OCI-LY3 (cell line): ENCODE measurements around the gene PIK3C2G.
A peak's percentile ranks its signal among the peaks of the same experiment; 100 is the strongest.

Source experiments
- H2AFZ ChIP-seq: fragments of 200-600, 300-600 bp; shearing (Covaris generic); 2 replicates; pipeline ENCODE4 v1.6.0; 2014; ENCODE audit warnings: antibody characterized with exemption, low read depth, low read length
- H3K27ac ChIP-seq: fragments of 200-600, 300-600 bp; sonication (generic); 2 replicates; pipeline ENCODE4 v1.5.1; 2014; ENCODE audit warnings: mild to moderate bottlenecking, low read length, moderate library complexity, mixed read lengths
- H3K27me3 ChIP-seq: fragments of 200-600, 300-600 bp; sonication (generic); 2 replicates; pipeline ENCODE4 v1.6.1; 2014; ENCODE audit warnings: low read depth, low read length, mixed read lengths
- H3K36me3 ChIP-seq: fragments of 200-600, 300-600 bp; sonication (generic); replicated peaks from 2 replicates; pipeline ENCODE3; 2014; ENCODE audit warnings: low read depth, low read length, mixed read lengths
- H3K4me1 ChIP-seq: fragments of 300-600, 200-600 bp; sonication (generic); 2 replicates; pipeline ENCODE4 v1.6.1; 2014; ENCODE audit warnings: low read length, mixed read lengths
- H3K4me2 ChIP-seq: fragments of 200-600, 300-600 bp; sonication (generic); 2 replicates; pipeline ENCODE4 v1.6.1; 2014; ENCODE audit warnings: low read length, mixed read lengths
- H3K4me3 ChIP-seq: fragments of 300-600, 200-600 bp; sonication (generic); 2 replicates; pipeline ENCODE4 v1.5.1; 2014; ENCODE audit warnings: antibody characterized with exemption, mild to moderate bottlenecking, low read length, moderate library complexity
- H3K79me2 ChIP-seq: fragments of 300-600, 200-600 bp; shearing (Covaris generic); 2 replicates; pipeline ENCODE4 v1.6.1; 2014; ENCODE audit warnings: mild to moderate bottlenecking, low read length, mixed read lengths
- H3K9ac ChIP-seq: fragments of 300-600, 200-600 bp; shearing (Covaris generic); 2 replicates; pipeline ENCODE4 v1.6.0; 2014; ENCODE audit warnings: mild to moderate bottlenecking, low read length, moderate library complexity
- H3K9me3 ChIP-seq: fragments of 200-600, 300-600 bp; shearing (Covaris generic); 2 replicates; pipeline ENCODE4 v1.6.1; 2014; ENCODE audit warnings: low read length, mixed read lengths; ENCODE audit not compliant: insufficient read depth
- H4K20me1 ChIP-seq: fragments of 200-600, 300-600 bp; sonication (generic); 2 replicates; pipeline ENCODE4 v1.6.1; 2016; ENCODE audit warnings: low read length, mixed read lengths; ENCODE audit not compliant: insufficient read depth
- EZH2phosphoT487 ChIP-seq: fragments of 200-600 bp; shearing (Covaris generic); IDR thresholded peaks from 2 replicates; pipeline ENCODE4 v1.6.1; 2018; ENCODE audit warnings: antibody characterized with exemption, mixed run types, low read depth
- TF ChIP-seq, protein P1 (sequence below): fragments of 200-600, 300-600 bp; sonication (generic); IDR thresholded peaks from 2 replicates; pipeline ENCODE4 v1.5.1; 2014; ENCODE audit warnings: antibody characterized with exemption, low read length, low read depth

The PIK3C2G gene

DNA sequence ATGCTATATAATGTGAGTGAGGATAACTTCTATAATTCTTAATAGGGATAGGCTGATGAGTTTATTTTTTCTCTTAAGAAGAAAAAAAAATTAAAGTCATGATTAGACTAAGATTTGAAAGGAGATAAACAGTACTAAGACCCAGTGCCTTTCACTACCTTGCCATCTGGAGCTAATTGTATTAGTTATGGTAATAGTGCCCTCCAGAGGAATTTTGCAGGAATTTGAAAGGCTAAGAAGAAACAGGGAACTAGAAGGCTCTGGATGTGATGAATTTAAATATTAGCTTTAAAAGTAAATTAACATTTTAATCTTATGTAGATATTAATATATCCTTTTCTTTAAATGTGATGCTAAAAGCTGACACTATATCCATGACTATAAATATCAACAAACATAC is 36.6 kb upstream of the PIK3C2G start:
- Histone ChIP-seq H3K4me1 (peaks cover 11% of the 10 kb centered on the region), H3K27me3 (no peaks in the 10 kb centered on the region), H3K27ac (no peak overlapping the region), H3K36me3 (no peaks in the 10 kb centered on the region), H3K9me3 (no peaks in the 10 kb centered on the region), H3K79me2 (no peaks in the 10 kb centered on the region), H2AFZ (no peak overlapping the region), H3K4me2 (no peak overlapping the region), H4K20me1 (no peaks in the 10 kb centered on the region), H3K9ac (no peak overlapping the region), H3K4me3 (no peak overlapping the region)
- no peak for TF ChIP-seq EZH2phosphoT487
- TF ChIP-seq, protein P1, sequence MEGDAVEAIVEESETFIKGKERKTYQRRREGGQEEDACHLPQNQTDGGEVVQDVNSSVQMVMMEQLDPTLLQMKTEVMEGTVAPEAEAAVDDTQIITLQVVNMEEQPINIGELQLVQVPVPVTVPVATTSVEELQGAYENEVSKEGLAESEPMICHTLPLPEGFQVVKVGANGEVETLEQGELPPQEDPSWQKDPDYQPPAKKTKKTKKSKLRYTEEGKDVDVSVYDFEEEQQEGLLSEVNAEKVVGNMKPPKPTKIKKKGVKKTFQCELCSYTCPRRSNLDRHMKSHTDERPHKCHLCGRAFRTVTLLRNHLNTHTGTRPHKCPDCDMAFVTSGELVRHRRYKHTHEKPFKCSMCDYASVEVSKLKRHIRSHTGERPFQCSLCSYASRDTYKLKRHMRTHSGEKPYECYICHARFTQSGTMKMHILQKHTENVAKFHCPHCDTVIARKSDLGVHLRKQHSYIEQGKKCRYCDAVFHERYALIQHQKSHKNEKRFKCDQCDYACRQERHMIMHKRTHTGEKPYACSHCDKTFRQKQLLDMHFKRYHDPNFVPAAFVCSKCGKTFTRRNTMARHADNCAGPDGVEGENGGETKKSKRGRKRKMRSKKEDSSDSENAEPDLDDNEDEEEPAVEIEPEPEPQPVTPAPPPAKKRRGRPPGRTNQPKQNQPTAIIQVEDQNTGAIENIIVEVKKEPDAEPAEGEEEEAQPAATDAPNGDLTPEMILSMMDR = peak; percentile 58

DNA sequence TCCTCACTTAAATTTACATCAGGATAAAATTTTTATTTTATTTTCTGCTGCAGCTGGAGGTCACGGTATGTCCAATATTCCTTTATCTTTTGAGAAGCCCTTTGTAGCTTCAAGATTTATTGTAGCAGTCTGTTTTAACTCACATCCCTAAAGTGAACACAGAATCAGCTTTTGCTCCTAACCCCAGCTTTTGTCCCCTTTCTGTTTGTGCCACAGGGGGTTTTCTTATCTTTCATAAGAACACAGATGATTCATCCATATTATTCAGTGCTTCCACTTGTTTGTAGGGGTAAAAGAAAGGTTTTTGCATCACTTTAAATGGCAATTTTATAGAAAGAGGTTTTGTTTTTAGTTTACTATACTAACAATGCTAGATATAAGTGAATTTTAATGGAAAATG is 21.8 kb upstream of the PIK3C2G start:
- Histone ChIP-seq H3K36me3 (no peaks in the 10 kb centered on the region), H3K9me3 (no peaks in the 10 kb centered on the region), H3K27me3 (no peaks in the 10 kb centered on the region), H3K27ac (no peak overlapping the region), H3K4me2 (no peak overlapping the region), H3K79me2 (no peaks in the 10 kb centered on the region), H2AFZ (no peak overlapping the region), H3K4me3 (no peak overlapping the region), H4K20me1 (no peaks in the 10 kb centered on the region), H3K9ac (no peak overlapping the region), H3K4me1 (no peaks in the 10 kb centered on the region)
- TF ChIP-seq, protein P1 = no peak

DNA sequence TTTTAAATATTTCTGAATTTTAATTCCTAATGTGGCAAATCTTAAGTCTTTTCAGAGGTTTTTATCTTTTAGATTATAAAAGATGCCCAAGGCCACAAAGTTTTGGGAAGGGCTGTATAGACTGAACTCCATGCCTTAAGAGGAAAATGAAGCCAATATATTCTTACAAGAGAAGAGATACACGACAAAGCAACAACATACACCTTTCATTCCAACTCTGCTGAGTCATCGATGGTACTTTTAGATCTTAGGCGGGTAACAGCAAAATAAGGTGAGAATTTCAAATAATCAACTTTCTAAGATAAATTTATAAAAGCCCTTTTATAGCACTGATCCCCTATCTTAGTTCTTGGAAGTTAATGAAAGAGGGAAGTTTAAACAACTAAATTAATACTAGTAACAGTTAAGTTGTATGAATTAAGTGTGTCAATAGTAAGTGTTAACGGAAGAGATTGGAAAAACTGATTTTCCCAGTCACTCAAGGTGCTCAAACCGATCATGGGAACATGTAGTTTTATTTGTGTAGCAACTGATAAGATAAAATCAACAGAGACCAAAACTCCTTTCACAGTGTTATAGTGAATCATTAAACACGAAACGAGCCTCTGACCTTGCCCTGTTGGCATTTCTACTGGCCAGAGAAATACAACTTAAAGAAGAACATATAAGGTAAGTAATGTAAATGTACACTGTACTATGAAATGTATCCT is 18.8 kb upstream of the PIK3C2G start:
- H3K27me3 ChIP-seq = no peaks in the 10 kb centered on the region
- no peaks in the 10 kb centered on the region for H3K9me3 ChIP-seq
- TF ChIP-seq, protein P1 = no peak
- TF ChIP-seq EZH2phosphoT487 = no peak
- no peaks in the 10 kb centered on the region for H3K4me1 ChIP-seq
- H3K4me2 ChIP-seq = no peak overlapping the region
- H3K9ac ChIP-seq = no peak overlapping the region
- H4K20me1 ChIP-seq = no peaks in the 10 kb centered on the region
- no peak overlapping the region for H2AFZ ChIP-seq
- H3K79me2 ChIP-seq = no peaks in the 10 kb centered on the region
- no peak overlapping the region for H3K4me3 ChIP-seq
- H3K36me3 ChIP-seq = no peaks in the 10 kb centered on the region
- H3K27ac ChIP-seq = no peak overlapping the region

DNA sequence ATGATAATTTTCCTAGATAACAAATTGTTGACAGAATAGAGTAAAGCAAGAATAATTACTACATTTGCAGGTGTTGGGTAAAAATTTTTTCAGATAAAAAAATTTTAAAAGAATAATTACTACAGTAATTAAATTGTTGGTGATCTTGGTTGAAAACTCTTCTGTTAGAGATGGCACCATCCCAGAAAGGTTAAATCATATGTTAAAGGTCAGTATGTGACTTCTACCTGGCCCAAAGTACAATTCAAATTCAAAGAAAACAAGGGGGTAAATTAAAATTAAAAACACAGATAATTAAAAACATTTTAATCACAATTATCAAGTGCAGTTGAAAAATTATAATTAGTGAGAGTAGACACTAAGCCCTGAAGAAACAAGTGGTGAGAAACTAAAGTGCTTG is 18.1 kb upstream of the PIK3C2G start:
- no peaks in the 10 kb centered on the region for H4K20me1 ChIP-seq
- TF ChIP-seq EZH2phosphoT487 = no peak
- TF ChIP-seq, protein P1 = no peak
- H3K4me1 ChIP-seq = no peaks in the 10 kb centered on the region
- H3K9ac ChIP-seq = no peak overlapping the region
- H3K27ac ChIP-seq = no peak overlapping the region
- H3K36me3 ChIP-seq = no peaks in the 10 kb centered on the region
- no peak overlapping the region for H3K4me3 ChIP-seq
- H3K27me3 ChIP-seq = no peaks in the 10 kb centered on the region
- H2AFZ ChIP-seq = no peak overlapping the region
- no peaks in the 10 kb centered on the region for H3K79me2 ChIP-seq
- H3K9me3 ChIP-seq = no peaks in the 10 kb centered on the region
- no peak overlapping the region for H3K4me2 ChIP-seq
